HG02973 (cell line): ENCODE measurements around the gene LTBP1.

Source experiments
- ATAC-seq: cut with Tn5 transposase; IDR thresholded peaks from one replicate; pipeline ENCODE4 v1.9.1; 2021; ENCODE audit warnings: moderate library complexity; ENCODE audit not compliant: unreplicated experiment

Gene LTBP1

DNA sequence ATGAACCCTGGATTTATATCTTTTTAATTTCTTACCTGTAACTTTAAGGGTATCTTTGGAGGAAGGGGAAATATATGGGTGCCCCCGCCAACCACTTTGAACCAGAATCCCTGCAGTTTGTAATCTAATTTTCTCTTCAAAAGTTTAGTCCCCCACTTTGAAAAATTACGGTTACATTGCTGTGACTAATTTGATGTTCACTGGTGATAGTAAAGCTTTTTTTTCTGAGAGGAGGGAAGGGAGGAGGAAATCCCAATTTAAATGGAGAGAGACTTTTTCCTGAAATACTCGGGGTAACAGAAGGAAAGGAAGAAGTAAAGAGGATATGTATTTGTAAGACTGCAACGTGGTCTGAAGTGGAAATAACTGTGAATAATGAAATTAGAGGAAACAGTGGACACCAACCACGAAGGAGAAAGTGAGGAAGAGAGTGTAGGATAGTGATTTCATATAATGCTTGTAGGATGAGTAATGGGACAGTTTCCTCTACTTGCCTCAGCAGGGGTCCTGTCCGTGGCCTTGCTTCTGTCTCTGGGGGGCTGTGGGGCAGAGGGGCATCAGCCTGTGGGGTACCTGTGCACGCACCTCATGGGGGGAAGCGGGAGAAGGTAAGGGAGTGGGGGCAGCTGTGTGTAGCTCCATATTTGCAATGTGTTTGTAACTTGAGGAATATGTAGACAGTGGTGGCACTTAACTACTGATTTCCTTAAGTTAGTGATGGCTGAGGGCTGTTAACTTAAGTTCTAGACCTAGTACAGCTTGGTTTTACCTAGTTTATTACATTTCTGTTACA, 161.1 kb downstream of the LTBP1 start:
- no peak for ATAC-seq

DNA sequence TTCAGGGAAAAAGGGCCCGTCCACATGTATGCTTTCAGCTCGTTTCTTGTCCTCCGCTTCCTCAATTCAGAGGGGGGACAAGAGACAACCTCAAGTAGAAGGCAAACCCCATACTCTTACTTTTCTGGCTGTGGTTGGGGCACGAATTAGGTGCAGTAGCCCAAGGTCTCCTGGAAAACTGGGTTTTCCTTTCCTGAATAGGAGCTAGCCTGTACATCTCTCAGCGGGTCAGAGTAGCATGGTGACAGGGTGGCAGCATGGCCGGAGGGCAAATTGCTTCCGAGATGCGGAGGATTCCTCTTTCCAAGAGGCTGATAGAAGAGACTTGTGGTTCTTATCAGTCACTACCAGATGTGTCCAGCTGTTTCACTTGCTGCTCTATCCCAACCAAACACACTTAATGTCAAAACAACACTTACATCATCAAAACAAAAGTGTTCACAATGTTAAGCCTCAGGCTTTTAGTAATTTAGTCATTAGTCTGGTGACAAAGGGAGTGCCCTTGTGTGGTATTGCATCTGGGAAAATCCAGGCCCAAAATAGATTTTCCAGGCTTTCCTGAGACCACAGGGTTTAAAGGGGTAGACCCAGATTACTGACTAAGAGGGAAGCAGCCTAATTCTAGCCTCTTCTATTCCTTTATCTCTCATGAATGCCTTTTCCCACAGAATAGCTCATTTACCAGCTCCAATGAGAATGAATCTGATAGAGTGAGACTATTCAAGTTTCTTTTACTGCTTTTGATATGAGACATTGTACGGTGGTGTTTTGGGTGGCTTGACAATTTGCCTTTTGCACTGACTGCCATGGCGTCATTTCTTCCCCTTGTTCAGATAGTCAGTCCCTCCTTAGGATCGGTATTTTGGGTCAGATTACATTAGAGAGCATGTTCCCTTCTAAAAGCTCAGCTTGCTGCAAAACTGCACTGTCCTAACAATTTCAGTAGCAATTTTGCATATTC, 162.0 kb downstream of the LTBP1 start:
- no peak for ATAC-seq

DNA sequence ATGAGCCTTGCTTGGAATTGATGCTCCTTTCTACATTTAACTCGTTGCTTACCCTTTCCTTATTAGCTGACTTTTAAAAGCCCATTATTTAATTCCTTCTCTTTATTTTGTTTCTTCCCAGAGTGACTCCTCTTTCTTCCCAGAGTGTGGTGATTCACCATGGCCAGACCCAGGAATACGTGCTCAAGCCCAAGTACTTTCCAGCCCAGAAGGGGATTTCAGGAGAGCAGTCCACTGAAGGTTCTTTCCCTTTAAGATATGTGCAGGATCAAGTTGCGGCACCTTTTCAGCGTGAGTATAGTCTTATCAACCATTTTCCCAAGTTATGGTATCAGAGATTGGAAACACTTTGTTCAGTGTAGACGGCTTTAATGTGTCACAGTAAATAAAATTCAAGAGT, 163.7 kb downstream of the LTBP1 start:
- no peak for ATAC-seq

DNA sequence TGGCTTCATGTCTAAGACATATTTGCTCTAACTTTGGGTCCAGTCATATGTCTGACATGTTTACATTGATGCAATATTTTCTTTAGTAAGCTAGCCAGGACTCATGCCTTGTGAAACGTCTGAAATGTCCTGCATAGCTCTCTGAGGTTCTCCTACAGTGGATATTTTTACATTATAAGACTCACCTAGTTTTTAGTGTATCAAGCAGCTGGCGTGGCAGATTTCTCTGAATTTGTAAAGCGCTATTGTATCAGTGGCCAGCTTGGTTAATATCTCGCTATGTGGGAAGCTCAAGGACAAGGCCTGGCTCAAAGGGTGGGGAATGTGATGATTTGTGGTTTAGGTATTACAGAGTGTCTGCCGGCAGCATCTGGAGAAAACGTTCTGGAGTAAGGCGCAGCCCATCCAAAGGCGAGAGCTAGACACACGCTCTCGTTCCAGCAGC, 164.3 kb downstream of the LTBP1 start:
- no peak for ATAC-seq

DNA sequence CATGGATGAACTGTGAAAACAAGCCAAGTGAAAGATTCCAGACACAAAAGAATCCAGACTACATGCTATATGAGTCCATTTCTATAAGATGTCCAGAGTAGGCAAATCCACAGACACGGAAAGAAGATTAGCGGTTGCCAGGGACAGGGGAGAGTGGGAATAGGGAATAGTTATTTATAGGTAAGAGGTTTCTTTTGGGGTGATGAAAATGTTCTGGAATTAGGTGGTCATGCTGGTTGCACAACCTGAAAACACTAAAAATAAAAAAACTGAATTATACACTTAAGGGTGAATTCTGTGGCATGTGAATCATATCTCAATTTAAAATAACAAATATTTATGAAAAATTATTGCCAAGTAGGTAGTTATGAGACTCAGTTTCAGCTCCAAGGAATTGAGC, 168.4 kb downstream of the LTBP1 start:
- no peak for ATAC-seq

DNA sequence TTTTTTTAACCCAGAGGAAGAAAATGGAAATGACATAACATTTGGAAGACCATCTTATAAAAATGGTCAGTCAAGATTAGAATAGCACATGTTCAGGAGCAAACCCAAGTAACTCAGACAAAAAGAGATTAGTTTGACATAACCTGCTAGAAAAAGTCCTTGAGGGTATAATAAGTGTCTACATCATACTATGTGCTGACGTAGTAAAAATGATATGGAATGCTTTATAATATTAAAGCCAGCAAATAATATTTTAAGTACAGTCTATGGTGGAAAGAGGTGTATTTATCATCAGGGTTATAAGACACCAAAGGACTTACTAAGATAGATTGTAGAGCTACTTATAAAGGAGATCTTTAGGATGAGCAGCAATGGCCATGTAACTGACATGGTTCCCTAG, 169.0 kb downstream of the LTBP1 start:
- ATAC-seq, result no peak

DNA sequence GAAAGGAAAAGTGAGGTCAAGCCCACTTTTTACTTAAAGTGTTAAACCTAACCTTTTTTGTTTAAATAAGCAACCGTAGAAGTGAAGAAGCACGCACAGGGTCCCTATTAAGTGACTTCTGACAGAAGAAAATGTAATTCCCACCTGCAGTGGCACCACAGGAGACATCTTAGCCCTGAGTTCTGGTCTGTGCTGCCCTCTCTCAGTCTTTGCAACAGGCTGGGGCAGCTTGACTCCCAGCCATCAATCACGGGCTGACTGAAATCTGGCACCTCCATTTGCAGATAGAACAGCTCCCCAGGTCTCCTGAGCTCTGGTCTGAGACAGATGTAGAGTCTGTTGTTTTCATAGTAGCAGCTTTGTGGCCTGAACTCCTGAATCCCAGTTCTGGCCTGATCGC, 170.0 kb downstream of the LTBP1 start:
- no peak for ATAC-seq

DNA sequence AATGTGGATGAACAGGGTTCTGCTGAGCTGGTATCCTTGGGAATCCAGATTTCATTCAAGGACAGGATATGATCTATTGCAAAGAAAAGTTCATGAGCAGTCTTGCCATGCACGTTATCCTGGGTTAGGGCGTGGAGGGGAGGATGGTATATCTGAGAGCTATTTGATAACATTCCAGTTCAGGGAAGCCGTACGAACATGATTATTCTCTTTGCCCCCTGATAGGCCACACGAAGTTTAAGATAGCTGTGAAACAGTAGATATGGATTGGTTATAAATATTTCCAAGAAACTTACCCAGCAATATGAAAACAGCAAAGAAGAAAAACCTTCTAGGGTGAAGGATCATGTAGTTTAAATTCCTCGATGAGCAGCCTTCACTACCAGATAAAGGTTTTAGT, 171.9 kb downstream of the LTBP1 start:
- ATAC-seq, result no peak

DNA sequence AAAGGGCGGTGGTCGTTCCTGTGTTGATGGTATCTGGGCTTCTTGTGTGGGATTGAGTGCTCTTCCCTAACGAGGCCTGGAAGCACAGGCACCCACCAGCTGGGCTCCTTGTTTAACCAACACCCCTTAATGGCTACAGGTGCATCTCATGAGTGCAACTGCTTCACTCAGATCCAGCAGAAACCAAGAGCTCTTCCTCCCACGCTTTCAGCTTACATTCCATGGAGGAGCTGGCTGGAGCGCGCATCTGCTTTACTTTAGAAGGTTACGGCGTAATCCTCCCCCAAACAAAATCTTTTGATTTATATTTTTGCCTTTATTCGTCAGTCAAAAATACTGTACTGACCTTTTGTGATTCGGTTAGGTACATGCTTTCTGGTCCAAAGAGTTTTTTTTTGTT, 174.7 kb downstream of the LTBP1 start:
- ATAC-seq, result no peak

DNA sequence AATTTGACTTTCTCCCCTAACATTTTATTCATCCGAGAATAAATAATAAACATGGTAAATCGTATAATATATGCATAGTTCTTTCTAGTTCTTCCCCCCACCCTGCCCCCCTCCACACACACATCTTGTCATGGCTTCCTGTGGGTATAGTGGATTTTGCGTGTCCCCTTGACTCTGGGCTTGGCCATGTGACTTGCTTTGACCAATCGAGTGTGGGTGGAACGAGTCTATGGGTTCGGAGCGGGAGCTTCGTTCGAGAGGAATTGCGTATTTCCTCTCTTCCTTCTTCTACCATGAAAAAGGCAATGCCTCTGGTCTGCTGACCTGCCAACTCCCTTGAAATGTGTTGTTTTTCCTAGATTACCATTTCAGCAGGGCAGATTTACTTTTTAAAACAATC, 175.2 kb downstream of the LTBP1 start:
- ATAC-seq, result no peak

DNA sequence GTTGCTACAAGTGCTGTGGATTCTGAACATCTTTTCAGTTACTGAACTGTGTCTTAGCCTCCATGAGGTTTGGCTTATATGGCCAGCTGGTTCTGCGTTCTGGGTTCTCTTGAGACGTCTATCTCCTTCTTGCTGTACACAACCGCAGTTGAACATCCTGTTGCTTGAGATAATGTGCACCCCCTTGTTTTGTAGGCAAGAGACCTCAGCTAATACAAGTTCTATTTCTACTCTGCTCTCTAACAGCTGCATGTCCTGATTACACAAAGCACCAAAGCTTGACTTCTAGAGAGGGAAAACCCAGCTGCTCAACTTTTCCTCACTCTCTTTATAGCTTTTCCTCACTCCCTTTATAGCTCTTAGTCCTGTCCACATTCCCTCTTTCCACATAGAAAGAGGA, 176.0 kb downstream of the LTBP1 start:
- no peak for ATAC-seq

DNA sequence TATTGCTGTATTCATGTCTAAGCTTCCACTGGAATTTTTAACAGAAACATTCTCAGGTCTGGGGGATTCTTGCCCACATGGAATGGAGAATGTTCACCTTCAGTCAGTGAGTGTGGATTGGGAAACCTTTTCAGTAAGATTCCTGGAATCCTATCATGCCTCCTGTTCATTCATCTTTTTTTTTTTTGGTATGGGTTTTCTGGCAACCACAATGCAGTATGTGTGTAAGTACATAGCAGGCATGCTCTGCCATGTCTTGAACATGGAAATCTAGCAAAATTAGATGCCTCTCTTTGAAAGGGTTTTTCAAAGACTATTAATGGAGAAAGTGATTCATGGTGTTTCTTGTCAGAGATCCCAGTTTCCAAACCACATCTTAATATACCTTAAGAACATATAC, 176.5 kb downstream of the LTBP1 start:
- ATAC-seq, result no peak

DNA sequence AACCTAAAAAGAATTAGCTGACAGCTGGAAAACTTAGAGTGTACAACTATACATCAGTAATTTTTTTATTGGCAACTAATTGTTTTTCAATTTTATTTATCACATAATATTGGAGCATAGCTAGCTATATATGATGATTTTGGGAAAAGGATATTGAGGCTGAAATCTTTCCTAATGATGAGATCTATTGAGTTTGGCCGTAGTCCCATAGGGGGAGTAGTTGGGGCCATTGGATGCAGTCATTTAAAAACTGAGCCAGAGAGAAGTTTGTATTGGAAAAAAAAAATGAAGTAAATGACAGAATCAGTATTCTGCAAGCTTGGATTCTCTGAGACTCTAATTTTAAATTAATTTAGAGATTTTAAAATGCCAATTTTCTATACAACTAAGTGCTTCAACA, 179.8 kb downstream of the LTBP1 start:
- ATAC-seq, result no peak

DNA sequence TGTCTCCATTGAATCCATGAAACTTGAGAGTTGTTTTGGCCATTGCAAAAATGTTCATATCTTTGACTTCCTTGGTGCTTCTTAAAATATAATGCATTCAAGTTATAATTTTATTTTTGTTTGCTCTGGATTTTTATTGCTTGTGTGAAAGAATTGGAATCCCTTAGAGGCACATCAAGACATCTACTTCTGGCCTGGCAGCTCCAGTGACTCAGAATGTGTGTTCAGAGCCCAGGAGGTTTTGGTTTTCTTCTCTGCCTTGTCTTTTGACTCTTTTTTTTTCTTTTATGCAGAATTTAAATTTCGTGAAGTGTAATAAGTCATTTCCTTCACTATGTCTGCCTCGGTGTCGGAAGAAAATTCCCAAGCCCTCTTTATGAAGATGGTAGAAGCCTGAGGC, 180.2 kb downstream of the LTBP1 start:
- no peak for ATAC-seq

DNA sequence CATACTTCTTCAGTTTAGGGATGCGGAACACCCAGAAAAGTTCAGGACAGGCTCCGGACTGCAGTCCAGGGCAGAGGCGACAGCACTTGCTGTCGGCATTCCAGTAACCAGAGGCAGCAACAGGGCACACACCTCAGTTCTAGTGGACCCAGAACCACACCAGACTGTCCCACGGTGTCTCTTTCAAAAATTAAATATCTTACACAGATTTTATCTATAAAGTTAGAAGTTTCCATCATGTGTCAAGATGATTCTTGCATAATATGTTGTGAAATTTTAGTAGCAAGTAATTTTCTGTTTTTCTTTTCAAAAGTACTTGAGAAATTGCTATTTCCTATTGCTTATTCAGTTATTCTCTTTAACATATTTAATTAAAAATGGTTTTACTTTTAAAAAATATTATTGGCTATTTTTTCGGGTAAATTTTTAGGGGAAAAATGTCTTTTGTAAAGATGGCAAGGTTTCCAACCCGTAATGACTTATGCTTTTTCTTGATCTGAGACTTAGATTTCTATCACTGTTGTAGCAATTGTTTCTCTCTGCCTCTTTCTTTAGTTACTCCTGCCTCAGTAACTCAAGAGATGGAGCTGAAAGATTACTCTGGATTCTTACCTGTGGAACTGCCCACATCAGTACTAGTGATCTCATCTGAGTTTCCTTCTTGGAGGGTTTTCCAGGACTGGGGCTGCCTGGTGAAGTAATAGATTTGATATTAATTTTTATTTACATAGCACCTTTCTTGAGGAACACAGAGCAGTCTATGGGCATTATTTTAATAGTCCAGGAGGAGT, 182.7 kb downstream of the LTBP1 start:
- ATAC-seq, result no peak

DNA sequence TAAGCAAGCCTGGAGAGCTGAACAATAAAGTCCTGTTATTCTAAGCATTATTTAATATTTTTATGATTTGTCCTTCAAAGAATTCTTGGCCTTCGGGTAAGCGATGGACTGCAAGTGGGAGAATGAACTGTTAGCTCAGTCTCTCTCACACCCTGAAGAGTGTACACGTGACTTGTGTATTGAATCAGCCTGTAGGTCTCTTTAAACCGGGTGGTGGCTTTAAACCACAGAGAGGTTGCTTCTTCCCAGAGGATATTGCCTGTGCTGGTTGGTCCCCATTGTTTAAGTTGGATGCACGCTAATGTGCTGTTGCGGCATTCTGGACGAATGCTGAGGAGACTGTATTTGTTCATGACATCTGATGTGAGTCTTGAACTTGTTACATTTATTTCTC, 183.3 kb downstream of the LTBP1 start:
- no peak for ATAC-seq

DNA sequence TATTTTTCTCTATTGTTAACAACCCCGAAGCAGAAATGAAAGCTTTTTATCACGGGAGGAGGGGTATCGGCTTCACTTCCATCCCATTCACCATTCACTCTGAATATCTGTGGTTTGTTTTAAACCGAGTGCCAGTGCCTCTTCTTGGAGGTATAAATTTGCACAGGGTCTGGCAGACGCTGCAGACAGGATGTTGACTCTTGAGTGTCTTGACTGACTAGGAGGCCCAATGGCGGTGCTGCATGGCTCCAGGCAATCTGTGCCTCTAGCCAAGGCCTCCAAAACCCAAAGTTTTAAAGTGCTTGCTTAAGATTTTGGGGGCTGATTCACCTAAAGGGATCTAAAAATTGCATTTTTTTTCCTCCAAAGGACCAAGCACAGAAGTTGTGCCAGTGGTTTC, 183.8 kb downstream of the LTBP1 start:
- no peak for ATAC-seq

DNA sequence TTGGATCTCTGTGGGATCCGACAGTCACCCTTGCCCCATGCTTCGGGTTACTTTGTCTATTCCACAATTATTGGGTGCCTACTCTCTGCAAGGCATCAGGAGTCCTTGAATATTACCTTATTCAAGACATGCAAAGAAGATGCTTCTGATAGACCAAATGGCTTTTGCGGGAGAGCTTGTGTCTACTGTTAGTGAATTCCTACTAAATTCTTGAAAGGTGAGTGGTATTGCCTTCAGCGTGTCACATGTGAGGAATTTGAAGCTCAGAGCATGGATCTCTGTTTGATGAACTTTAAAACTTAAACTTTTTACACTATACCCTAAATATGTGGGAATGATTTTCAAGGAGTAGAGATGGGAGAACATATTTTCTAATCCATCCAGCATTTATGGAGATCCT, 184.4 kb downstream of the LTBP1 start:
- ATAC-seq, result no peak

DNA sequence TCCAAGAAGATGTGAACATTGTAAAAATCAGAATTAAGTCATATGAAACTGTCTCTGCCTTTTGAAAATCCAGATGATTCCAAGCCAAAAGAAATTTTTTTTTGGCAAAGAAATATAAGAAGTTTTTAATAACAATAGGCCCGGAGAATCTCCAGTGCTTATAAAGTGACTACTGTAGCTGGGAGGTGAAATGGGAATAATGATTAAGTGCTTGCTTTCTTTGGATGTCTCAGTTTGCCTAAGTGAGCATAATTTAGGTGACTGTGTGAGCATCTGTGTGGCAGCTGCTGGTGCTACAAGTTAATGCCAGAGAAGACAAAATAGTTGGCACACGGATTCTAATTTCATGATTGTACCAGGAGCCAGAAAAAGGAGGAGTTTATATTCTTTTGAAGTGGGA, 185.0 kb downstream of the LTBP1 start:
- no peak for ATAC-seq

DNA sequence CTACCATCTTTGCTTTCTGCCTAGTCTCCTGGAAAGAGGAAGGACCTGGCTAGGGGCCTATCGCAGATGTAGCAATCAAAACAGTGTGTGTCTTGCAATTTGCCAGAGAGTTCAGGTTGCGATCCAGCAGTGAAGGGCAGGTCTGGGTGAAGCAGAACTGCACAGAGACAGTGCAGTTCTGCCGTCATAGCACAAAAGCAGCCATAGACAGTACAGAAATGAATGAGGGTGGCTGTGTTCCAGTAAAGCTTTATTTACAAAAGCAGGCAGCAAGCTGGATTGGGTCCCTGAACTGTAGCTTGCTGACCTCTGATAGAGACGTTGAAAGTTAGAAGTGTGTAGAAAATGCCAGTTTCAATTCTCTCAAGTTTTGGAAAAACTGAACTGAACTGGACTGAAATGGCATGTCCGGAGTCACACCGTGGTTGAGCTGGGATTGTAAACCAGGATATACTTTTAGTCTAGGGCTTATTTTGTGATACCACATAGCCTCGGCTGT, 186.8 kb downstream of the LTBP1 start:
- ATAC-seq, result no peak

DNA sequence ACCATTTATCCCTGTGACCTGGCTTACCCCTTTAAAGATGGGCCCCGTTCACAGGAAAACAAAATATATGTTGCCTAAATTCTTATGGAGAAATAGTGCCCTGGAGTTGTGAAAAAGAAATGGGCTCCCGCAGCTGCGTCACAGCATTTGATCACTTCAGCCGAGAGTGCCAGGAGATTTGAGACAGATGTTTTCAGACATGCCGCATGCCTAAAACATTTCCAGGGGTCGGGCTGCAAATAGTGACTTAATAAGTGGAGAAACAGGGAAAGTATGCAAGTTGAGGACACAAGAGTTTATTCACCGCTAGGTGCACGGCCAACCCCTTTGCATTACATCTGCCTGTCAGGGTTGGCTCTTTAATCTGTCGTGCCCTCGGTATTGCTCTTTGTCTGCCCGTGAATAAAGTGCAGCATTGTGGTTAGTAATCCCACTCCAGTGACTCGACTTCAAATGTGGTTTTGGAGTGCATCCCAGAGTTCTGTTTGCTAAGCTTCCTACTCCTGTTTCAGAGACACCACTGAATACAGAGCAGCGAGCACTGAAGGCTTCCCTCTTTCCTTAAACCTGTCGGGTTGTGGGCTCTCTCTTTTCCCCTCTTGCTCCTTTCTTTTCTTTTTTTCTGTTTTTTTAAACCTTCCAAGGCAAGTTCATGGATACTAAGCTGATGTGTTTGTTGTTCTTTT, 187.5 kb downstream of the LTBP1 start:
- ATAC-seq, result no peak
